ENCODE data around the gene FUT2.
"Not testable (repeated sequence)": the region's sequence is repeated elsewhere in the genome, so short reads cannot be mapped to it uniquely, and the experiment has no call there.

FUT2 gene

DNA sequence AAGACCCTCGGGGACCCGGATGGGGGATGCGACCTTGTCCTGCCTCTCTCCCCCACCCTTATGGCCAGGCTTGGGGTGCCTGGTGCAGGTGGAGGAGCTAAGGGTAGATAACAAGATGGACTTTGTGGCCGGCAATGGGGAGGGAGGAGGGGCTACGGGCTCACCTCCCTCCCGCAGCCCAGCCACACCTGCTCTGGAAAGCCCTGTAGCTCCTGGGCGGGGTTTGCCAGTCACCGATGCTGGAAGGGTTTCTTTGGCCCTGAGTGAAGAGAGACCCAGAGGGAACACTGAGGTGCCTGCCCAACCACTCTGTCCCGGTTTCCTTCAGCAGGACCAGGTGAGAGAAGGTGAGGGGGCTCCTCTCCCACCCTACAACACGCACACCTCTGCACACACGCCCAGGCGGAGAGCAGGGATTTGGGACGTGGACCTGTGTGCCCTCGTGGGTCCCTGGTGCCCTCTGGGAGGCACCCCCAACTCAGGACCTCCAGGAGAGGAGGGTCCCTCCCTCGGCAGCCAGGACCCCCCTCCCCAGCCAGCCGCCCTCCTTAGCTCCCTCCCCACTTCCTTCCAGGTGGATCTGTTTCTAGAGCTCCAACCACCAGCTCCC is at the start of gene FUT2:
Gene FUT2, plus strand, starts transcription at position 229 of the 610 bp plus-strand sequence. CDS start 6,986 bp downstream, outside the sequence.
- DNase-seq, result no peak

DNA sequence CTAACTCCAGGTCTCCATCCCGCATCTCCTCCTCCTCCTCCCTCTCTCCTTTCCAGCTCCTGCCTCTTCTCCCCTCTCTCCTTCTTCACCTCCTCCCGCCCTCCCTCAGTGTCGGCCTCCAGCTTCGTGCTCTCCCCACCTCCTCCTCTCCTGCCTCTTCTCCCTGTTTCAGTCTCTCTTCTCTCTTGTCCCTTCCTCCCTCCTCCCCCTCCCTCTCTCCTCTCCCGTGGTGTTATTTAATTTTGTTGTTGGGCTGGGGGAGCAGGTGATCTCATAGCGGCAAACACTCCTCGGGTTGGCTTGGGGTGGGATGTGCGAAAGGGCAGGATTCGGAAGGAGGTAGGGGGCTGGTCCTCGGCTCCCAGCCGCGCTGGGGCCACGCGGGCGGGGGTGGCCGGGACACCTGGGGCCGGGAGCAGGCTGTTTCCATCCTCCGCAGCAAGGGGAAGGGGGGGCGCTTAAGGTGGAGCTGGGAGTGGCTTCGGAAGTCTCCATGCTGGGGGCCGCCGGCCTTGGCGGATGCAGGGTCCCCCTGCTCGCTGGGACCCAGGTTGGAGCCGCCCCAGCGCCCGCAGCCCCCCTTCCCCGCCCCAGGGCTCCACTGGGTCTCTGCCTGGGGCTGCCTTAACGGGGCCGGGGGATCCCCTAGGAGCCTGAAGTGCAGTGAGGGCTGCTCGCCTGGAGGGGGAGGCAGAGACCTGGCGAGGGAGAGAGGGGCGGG is 49.6 kb upstream of the FUT2 start, which contains the start of gene CA11:
Gene CA11, minus strand, starts transcription at position 187 of the 721 bp plus-strand sequence. CDS start 555 bp downstream, outside the sequence.
- peak; percentile 92 to 95 for DNase-seq

DNA sequence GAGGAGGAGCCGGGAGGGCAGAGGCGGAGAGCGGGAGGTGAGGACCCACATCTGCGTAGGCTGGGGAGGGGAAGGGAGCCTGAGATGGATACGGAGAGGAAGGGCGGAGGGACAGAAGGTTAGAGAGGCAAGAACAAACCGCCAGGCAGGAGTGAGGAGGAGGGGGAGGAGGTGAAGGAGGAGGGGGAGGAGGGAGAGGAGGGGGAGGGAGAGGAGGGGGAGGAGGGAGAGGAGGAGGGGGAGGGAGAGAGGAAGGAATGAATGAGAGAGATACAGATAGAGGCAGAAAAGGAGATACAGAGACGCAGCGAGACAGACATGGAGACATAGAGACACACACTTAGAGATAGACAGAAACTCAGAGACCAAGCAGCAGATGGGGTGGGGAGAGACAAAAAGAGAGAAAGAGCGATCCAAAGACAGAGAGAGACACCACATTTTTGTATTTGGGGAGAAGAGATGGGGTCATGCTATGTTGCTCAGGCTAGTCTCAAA is 49.0 kb upstream of the FUT2 start:
- DNase-seq, result no peak

DNA sequence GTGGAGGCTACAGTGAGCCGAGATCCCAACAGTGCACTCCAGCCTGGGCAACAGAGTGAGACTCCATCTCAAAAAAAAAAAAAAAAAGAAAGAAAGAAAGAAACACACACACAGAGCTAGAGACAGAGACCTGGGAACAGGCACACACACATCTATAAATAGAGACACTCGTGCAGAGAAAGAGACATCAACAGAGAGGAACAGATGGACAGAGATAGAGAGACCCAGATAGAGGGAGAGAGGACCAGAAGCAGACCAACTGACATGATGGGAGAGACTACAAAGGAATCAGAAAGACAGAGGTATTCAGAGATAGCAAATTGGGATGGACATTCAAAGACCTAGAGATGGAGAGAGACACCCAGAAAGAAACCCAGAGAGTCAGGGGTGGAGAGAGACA is 47.6 kb upstream of the FUT2 start:
- no peak for DNase-seq

DNA sequence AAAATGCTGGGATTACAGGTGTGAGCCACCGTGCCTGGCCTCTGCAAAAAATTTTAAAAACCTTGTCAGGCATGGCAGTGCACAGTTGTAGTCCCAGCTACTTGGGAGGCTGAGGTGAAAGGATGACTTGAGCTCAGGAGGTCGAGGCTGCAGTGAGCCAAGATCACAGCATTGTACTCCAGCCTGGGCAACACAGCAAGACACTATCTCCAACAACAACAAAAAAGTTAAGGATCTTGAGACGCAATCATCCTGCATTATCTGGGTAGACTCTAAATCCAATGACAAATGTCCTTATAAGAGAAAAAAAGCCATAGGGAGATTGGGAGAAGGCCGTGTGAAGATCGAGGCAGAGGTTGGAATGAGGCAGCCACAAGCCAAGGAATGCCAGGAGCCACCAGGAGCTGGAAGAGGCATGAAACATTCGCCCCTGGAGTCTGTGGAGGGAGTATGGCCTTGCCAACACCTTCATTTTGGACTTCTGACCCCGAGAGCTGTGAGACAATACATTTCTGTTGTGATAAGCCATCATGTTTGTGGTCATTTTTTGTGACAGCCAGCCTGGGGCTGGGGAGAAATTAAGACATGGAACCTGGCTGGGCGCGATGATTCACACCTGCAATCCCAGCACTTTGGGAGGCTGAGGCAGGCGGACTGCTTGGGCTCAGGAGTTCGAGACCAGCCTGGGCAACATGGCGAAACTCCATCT is 44.6 kb upstream of the FUT2 start:
- no peak for DNase-seq

DNA sequence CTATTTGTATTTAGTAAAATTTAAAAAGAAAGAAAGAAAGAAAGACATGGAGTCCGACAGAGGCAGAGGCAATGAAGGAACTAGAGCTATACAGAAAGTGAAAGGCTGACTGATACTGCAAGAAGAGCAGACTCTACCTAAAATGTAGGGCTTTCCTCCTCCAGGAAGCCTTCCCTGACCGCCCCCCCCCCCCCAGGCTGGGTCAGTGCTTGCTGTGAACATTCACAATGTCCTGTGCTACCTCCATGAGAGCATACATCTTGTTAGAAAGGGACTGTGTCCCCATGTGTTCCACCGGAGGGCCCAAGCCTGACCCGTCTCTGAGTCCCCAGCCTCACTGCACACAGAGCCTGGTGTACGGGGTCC is 44.1 kb upstream of the FUT2 start:
- no peak for DNase-seq

DNA sequence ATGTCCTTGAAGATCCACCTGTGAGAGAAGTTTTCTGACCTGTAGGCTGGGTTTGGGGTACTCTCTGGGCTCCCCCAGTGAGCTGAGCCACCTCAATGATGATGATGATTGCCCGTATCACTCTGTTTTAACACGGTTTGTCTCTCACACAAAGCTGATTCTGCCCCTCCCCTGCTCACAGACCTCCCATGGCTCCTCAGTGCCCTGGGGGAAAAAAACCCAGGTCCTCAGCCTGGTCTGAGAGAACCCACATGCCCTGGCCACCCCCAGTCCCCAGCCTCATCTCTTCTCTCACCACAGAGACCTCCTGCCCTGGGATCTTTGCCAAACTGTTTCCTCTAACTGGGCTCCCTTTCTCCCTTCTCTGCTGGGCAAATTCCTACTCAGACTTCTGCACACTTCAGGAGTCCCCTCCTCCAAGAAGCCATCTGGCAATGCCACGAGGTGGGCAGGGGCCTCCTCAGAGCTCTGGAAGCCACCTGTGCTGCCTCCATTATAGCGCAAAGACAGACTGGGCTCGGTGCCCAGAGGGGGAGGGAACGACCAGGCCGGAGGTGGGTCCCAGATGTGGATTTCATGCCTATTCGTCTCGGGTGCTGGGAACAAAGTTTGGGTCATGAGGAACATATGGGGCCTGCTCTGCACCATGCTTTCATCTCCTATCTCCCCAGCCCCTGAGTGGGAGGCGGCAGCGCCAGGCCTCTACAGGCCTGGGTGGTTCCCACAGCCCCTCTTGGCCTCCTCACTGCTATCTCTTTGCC is 41.3 kb upstream of the FUT2 start:
- DNase-seq, result no peak

DNA sequence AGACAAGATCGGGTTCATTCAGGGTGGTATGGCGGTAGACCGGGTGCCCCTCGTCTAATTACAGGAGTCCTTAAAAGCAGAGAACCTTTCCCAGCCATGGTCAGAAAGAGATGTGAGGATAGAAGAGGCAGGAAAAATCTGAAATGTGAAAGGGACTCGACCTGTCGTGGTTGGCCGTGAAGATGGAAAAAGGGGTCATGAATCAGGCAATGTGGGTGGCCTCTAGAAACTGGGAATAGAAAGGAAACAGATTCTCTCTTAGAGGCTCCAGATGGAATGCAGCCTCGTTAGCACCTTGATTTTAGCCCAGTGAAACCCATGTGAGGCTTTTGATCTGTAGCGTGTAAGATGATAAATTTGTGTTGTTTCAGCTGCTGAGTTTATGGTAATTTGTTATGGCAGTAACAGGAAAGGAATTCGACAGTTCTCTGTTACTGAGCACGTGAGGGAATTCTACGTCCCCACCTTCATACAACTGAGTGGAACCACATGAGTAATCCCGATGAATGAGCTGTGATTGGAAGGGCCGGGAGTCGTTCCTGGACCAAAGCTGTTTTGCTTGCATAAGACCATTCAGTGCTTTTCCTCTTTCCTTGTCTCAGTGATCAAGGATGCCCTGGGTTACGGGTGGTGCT is 38.8 kb upstream of the FUT2 start:
- no peak for DNase-seq

DNA sequence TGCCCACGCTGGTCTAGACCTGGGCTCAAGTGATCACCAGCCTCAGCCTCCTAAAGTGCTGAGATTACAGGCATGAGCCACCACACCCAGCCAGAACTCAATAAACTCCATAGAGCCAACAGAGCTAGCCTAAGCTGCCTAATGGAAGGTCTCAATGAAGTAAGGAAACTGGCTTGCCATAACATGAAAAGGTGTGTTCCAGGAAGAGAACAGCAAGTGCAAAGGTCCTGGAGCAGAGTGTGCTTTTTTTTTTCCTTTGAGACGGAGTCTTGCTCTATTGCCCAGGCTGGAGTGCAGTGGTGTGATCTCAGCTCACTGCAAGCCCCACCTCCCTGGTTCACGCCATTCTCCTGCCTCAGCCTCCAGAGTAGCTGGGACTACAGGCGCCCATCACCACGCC is 37.9 kb upstream of the FUT2 start:
- DNase-seq, result not testable (repeated sequence)

DNA sequence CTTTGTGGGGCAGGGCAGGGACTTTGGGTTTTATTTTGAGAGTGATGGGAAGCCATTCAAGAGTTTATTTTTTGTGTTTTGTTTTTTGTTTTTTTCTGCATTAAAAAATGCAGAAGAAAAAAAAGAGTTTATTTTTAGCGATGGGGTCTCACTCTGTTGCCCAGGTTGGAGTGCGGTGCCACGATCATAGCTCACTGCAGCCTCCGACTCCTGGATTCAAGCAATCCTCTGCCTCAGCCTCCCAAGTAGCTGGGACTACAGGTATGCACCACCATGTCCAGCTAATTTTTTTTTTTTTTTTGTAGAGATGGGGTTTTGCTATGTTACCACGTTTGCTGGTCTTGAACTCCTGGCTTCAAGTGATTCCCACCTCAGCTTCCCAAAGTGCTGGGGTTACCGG is 37.3 kb upstream of the FUT2 start:
- DNase-seq, result no peak

DNA sequence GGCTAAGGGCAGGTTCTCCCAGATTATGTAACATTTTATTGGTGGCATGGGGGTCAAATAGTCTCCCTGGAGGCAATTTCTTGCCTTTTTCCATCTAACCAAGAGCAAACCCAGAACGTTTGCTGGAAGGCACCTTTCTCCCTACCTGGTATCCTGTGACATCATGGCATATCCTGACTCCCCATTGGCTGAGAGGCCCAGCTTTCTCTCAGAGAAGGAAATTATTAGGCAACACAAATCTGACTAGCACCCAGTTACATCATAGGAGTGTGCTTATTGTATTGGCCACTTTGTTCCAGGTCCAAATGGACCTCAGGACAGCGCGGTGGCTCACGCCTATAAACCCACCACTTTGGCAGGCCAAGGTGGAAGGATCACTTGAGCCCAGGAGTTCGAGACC is 36.0 kb upstream of the FUT2 start:
- DNase-seq, result peak; percentile 25 to 34

DNA sequence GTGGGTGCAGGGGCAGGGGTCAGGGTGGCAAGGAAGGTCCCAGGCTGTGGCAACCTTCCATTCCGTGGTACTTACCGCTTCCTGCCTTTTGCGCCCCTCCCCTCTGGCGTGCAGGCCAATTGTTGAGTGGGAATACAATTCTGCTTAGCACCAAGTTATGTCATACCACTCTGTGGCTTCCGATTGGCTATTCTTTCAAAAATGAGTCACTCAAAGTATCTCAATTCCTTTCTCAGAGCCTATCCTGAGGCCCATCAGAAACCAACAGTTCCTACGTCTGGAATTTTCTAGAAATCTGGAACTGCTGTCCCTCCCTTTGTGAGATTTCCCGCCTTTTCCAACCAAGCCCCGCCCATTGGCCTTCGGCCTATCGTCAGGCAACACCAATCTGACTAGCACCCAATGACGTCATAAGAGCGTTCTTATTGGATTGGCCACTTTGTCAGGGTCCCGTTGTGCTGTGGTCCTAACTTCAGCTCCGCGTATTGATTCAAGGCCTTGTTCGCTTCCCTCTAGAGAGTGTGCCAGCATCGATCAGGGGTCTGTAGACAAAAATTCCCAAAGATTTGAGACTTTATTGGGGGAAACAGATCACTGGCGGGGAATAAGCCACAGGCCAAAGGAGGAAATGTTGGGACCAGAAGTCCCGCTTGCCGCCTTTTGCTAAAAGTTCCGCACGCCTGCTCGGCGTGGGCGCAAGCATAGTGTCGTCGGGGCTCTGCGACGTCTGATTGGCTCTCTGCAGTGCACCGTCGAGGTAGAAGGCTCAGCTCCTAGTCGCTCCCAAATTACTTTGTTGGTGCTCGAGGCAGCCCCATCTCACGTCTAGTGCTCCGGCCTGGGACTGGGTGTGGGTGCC is 34.7 kb upstream of the FUT2 start:
- DNase-seq, result peak; percentile 87 to 90

DNA sequence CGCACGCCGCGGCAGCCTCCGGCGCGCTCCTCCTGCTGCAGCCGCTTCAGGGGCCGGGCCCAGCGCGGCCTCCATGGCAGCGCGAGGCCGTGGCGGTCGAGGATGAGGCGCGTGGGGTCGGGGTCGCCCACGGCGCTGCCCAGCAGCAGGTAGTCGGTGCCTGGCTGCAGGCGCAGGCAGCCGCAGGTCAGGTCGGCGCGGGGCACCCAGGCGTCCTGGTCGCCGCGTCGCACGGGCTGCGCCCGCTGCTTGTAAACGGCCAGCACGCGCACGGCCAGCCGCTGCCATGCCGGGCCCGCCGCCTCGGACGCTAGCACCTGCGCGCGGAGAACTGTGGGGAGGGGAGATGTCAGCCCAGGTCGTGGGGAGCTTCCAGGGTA is 34.1 kb upstream of the FUT2 start:
- DNase-seq, result no peak

DNA sequence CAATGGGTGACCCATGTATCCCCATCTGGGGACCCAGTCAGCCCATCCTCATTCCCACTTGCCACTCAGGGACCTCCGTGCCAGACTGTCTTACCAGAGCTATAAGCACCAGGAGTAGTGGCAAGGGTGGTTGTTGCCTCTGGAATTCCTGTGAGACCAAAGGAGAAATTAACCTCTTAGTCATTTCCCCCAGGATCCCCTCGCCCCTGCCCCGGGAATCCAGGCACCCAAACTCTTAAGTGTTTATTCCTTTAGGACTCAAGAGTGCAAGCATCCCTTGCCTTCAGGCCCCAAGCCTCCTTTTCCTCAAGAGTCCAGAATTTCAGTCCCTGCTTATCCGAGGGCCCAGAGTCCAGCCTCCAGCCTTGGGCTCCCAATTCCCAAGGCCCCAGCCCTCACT is 32.1 kb upstream of the FUT2 start:
- no peak for DNase-seq

DNA sequence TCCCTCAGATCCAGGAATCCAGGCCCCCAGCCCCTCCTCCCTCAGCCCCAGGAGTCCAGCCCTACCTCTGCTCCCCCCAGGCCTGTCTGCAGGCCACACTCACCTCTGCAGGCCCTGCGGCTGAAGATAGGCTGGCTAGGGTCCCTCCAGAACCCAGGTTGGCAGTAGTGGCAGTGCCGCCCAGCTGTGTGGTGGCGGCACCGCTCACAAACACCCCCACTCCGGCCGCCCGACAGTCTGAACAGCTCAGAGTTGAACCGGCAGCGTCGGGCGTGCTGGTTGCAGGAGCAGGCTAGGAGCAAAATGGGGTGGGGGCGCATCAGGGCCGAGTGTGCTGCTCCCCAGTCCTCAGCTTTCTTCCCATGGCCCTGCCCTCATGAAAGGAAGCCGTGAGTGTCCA is 31.3 kb upstream of the FUT2 start:
- DNase-seq, result no peak

DNA sequence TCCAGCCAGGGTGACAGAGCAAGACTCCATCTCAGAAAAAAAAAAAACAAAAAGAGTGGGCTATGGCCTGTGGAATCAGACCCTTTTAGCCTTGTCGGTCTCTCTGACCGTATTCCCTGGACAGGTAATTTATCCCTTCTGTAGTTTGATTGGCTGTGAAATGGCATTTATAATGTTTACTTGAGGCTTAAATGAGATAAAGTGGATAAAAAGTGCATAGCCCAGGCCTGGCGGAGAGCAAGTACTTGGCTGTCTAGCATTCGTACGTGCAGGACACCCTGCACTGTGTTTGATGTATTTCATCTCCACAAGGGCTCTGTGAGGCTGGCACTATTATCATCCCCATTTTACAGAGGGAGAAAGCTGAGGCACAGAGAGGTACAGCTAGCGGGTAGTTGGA is 30.0 kb upstream of the FUT2 start:
- DNase-seq, result no peak

DNA sequence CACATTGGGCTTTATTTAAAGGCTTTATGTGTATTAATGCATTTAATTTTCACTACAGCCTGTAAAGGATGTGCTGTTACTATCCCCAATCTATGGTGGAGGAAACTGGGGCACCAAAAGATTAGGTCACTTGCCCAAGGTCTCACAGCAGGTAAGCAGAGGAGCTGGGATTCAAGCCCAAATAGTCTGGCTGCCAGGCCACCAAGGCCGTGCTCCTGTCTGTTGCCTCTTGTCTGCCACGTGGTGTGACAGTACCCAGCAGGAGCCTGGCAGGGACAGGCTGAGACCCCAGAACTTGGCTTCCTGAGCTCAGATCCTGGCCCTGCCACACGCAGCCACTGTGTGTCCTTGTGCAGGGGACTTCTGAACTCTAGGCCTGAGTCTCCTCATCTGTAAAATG is 27.4 kb upstream of the FUT2 start:
- DNase-seq, result no peak

DNA sequence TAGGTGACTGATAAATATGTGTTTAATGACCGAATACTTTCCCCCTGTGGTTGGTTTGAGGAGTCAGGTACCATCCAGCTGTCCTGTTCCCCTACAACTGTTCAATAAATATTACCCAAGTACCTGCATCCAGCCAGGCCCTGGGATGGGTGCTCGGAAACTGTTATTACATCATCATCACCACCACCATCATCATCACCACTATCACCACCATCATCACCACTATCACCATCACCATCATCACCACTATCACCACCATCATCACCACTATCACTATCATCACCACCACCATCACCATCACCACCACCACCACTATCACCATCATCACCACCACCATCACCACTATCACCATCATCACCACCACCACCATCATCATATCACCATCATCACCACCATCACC is 27.0 kb upstream of the FUT2 start:
- no peak for DNase-seq

DNA sequence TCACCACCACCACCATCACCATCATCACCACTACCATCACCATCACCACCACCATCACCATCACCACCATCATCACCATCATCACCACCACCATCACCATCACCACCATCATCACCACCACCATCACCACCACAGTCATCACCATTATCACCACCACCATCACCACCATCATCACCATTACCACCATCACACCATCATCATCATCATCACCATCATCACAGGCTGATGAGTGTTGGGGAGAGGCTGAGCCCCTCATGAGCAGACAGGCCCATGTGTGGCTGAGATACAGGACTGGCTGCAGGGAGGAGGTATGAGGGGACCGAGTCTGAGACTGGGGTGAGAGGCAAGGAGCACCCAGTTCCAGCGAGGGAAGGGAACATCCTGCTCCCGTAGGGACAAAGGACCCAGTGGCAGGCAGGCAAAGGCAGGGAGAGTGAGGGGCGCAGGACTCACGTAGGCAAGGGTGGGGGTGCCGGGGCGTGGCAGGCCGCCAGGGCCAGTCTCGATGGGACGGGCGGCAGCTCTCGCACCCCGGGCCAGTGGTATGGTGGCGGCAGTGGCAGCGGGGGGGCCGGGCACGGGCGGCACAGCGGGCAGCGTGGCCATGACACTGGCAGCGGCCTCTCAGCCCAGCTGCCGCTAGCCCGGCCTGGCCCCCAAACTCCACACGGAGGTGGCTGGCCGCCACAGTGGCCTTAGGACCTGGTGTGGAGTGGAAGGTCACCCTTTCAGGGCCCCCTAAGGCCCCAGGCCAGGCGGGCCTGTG is 25.7 kb upstream of the FUT2 start:
- no peak for DNase-seq

DNA sequence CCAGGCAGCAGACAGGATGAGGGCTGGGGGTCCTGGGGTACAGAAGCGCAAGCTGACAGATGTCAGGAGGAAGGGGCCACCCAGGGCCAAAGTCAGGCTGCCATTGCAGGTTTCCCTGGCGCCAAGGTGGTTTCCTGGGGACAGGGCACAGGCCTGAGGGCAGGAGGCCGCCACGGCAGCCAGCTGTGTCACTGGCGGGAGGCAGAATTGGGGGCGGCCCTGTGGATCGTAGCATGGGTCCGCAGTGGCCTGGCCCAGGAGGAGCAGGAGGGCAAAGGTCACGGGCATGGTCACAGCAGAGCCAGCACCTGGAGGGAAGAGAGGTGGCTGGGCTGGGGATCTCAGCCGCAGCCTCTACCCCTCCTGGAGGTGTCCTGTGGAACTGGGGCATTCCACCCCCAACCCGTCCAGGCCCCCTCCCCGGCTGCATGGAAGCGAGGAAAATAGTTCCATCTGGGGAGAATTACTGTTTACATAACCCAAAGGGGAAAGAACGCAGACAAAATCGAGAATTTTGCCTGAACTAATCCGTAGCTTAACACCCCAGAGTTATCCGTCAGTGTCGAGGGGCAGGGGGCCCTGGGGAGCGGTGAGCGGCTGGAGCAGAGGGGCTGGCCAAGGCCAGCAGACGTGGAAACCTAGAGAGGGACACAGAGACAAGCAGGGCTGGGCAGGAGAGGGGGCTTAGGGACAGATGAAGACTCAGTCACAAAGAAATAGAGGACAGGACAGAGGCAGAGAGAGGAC is 24.9 kb upstream of the FUT2 start:
- DNase-seq, result no peak

Measured in CD4-positive, alpha-beta T cell treated with Interleukin-1 beta for 1 hour (primary cell).